NCI-H446 treated with DMSO at 0.1 percent for 48 hours (cell line): ENCODE data around the gene CEP128.

ENCODE experiments used
- DNase-seq: peaks from one replicate; lab custom pipeline; 2025; lab: John Stamatoyannopoulos, UW

The CEP128 gene

DNA sequence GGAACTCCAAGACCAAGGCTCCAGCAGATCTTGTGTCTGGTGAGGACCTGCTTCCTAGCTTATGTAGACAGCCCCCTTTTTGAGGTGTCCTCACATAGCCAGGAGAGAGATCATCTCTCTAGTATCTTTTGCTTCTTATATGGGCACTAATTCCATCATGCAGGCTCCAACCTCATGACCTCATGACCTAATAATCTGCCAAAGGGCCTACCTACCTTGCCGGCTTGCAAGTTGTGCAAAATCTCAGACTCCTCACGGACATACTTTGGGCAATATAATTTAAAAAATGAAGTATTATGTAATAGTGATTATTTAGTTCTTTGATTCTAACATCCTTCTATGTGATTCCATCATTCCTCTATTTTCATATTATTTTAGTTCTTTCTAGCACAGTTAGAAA lies 397.2 kb downstream of the CEP128 start:
- no peak for DNase-seq

DNA sequence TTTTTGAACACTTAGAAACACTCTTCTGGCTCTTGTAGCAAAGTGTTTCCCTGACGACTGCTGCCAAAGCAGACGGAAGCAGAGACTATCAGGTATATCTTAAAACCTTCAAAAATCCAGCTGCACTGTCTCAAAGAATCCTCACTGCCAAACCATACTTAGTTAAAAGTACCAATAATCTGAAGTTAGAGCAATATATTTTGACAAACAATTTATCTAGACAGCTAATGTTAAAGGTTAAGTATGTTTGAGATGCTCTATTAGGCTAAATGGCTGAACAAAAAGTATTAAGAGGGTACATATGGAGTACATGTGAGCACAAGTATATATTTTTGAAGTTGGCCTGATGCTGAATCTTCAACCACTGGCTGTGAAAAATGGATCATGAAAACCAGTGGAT lies 398.3 kb downstream of the CEP128 start:
- no peak for DNase-seq

DNA sequence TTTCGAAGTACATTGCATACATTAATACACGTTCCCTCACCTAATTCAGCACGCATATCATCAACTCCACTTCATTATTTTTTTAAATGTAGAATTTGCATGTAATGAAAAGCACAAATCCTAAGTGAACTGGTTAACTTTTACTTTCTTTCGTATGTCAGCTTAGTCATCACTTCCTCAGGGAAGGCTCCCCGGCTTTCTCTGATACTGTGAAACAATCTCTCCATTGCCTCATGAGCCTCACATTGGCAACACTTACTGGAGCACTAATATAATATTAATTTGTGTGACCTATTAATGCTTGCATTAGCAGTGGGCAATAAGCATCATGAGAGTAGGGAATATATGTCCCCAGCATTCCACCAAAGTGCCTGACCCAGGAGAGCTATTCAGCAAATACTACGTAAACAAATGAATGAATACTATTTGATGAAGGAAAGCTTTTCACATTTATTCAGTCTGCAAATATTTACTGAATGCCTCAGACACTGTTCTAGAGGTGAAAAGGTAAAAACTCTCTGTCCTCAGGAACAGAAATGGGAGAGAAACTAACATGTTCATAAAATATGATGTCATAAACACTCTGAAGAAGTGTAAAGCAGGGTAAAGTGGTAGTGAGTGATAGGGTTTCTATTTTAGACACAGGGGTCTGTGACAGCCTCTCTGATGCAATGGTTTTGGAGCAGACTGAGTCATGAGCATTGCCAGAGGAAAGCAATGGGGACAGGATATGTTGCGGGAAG lies 402.7 kb downstream of the CEP128 start:
- DNase-seq: no peak

DNA sequence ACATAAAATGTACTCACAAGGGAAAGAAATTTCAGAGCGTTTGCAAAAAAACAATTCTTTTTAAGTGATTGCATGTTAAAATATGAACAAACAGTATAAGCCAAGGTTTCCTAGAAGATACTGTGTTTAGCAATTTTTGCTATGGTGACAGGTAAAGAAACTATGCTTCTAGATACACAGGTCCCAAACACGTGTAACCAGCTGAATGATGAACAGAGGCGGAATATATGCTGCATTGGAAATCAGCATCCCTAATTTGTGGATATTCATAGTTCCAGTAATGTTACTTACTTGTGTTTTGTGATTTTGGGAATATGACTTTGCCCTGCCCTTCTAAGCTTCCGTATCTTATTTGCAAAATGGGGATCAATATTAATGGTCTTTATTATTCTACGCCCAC lies 403.9 kb downstream of the CEP128 start:
- no peak for DNase-seq

DNA sequence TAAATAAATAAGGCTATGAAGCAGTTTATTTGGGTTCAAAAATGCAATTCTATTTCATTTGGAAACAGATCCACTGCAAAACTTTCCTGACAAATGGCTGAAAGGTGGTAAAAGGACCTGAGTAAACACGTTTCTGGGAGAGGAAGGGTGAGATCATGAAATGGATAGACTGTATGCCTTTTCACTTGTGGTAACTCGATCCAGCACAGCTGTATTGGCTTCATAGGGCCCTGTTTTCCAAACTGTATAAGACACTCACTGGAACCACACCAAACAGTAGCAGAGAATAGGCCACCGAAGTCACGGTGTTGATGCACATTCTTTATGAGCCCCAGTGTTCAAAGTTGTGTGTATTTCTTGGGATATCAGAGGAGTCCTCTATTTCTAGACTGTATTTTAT lies 405.1 kb downstream of the CEP128 start:
- no peak for DNase-seq

DNA sequence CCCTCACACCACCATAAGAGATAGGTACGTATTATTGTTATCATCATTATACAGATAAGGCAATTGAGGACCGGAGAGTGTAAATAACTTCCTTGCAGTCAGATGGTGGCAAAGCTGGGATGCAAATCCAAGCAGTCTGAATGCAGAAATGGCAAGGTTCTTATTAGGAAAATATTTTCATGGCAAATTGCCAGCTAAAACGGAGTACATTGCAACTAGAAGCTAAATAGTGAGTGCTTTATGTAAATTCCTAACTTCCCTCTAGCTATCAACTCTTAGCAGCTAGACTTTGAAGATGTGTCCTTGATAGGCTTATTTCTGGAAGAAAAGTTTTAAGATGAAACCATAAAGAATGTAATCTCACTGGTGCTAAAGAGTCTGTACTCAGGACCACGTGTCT lies 406.4 kb downstream of the CEP128 start:
- DNase-seq: no peak

DNA sequence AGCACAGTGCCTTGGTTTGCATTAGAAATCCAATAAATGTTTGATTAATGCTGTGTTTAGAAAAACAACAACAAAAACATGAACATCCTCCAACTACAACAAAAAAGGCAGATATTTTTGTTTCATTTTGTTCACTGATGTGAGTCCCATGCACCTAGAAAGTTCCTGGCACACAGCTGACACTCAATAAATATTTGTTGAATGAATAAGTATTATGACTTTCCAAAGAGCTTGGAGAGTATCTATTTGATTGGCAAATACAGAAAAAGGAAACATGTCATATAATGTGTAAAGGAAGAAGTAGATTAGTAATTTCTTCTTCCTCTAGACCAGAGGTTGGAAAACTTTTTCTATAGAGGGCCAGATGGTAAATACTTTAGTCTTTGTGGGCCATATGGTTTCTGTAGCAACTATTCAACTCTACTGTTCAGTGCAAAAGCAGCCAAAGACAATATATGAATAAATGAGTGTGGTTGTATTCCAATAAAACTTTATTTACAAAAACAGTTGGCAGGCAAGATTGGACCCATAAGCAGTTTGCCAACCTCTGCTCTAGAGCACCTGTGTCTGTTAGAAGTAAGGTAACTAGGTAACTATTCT lies 417.9 kb downstream of the CEP128 start:
- DNase-seq: peak; percentile 53

DNA sequence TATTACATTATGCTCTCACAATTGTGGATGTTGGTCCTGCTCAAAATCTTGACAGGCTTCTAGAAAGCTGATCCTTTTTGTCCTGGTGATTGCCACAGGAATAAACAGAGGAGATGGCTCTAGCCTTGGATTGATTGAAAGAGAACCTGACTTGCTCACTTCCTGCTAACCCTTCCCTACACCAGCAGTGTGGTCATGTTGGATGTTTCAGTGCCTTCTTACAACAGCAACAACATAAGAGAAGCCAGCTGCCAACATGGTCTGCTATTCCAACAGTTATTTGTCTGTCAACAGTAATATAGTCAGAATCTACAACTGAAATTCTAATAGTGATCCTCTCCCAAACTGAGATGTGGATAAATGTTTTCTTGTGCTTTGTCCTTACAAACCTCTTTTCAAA lies 418.6 kb downstream of the CEP128 start:
- DNase-seq: no peak

DNA sequence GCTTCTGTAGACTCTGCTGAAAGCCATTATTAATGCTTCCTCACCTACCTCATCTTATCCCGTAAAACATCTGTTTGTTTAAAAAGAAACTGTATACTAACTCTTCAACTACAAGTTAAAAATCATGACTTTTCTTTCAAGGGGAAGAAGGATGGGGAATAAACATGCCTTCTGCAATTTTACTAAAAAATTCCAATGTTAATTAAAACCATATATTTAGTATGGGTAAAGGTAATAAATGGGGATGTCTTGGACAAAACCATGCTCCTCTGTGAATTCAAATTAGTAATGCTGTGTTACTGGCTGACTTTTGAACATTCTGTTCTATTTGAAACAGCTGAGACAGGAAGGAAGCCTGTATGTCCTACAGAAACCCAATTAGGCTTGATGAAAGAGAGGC lies 419.1 kb downstream of the CEP128 start:
- DNase-seq: no peak

DNA sequence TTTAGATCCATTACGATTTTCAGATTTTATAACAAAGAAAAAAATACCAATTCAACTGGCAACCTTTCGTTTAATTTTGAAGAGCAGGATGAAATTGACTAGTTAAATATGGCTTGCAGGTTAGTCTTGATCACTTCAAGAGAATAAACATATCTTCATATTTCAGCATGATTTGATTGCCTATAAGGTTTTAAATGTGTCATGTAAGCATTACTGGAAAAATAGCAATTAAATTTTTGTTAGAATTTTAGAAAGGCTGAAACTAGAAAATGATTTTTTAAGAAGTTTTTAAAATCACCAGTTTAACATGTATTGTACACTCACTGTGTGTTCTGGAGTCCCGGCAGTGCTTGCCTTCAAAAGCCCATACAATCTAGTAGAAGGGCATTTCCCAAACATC lies 420.1 kb downstream of the CEP128 start:
- no peak for DNase-seq

DNA sequence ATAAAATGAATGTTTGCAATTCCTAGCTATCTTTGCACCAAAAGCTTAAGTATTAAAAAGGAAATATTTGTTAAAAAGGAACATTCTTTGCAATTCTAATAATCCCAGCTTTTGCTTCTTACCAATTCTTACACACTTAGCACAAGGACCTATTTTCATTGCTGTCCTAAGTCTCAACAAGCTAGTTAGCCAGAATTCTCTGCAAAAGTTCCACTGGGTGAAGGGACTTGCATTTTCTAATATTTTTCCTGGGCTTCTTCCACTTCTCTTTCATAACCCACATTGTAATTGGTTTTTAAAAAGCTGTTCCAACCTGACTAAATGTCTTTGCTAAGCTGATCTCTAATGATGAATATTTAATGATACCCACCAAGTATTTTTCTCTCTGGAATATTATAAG lies 422.5 kb downstream of the CEP128 start:
- DNase-seq: no peak

DNA sequence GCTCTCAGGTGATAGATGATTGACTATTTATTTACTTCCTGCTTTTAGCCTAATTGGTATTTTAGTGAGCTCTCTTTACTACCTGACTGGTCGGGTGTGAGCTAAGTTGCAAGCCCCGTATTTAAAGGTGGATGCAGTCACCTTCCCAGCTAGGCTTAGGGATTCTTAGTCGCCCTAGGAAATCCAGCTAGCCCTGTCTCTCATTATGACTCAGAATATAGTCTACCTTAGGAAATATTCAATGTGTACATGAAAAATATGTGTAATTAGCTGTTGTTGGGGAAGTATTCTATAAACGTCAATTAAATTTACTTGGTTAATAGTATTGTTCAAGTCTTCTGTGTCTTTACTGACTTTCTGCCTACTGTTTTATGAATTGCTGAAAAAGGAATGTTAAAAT lies 423.4 kb downstream of the CEP128 start:
- DNase-seq: no peak

DNA sequence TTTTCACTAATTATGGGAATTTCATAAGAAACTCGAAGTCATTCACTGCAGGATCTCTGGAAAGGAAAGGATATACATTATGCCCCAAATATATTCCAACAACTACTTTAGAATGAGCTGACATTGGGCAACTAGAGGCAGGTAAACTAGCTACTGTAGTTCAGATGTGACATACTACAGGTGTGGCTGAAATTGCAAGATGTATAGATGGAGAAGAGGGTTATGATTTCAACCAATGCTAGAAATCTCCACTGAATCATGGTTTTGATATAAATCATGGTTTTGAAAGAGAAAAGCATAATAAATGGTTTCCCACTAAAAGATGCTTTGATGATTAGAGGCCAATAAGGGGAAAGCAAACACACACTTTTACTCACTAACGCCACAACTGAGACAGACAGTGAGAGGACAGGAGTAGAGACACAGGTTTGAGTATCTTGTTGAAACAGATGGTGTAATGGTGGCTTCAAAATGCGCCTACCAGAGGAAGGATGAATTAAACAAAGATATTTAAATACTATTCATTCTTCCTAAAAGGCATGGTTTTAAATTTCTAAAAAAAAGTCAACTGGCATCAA lies 434.2 kb downstream of the CEP128 start:
- DNase-seq: no peak

DNA sequence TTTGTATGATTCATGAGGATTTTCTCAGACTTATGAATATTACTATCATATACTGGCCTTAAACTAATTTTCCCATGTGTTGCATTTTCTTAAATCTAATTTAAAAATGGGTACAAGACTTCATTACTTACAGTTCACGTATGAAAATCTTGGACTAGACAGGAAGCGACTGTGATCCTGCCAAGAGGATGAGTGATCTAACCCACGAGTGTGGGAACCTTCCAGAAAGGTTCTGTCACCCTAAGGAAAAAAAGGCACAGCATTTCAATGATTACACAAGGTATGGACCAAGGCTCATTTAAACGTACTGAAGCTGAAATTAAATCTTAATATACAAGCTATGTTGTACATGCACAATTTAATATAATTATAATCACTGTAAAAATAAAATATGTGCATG lies 436.8 kb downstream of the CEP128 start:
- no peak for DNase-seq

DNA sequence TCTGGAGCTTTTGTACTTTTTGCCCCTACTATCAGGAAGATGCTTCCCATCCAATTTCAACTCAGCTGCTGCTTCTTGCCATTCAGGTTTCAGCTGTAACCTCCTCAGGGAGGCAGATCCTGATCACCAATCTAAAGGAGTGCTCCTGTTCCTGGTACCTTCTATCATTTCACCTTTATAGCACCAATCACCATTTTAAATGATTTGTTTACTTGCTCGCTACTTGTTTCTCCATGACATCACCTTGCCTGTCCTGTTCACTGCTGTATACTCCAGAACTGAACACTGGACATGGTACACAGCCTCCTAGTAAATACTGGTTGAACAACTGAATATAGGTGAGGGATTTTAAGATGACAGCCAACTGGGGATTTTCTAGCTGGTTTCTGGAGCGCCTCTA lies 443.0 kb downstream of the CEP128 start:
- DNase-seq: no peak

DNA sequence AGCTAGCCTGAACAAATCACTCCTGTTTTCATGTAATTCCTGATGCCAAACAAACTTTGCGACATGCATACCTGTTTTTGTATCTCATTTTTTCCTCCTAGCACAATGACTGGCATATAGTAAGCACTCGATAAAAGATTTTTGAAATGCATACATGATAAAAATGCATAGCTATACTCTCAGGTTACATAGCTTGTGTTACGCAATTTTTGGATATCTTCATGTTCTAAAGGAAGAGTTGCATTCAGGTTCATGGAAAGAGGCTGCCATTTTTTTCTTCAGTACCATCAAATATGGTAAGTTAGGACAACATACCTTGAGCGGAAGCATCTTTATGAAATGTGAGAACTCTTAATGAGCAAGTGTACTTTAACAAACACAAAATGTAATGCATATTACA lies 445.4 kb downstream of the CEP128 start:
- DNase-seq: no peak

DNA sequence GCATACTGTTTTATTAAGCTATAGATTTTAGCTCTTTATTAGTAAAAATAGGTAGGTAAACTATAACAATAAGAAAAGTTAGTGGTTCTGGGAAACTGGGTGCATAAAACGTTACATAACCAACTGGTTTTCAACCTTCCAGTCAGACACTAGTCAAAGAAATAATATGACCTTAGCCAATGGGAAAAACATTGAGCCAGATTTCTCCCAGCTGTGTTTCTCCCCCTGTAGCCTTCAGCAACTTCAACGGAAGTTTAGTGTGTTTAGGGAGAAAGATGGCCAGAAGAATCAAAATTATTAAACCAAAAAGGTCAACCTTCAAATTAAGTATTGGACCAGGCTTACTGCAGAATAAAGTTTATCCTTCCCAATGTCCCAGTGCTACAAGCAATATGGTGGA lies 446.8 kb downstream of the CEP128 start:
- no peak for DNase-seq

DNA sequence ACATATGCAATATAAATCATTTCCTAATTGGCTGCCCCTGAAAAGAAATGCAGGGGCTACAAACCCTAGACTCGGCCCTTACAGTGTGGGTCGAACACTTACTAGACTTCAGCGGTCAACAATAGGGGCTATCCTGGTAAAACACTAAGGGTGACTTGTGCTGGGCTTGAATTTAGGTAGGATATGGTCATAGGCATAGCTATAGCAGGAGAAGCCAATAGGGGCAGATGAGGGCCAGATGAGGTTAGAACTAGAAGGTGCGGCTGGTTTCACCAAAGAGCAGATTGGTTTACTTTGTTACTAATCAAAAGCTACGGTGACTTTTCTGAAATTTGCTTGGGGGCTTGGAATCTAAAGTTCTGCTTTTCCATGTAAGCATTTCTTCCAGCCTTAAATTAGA lies 447.9 kb downstream of the CEP128 start:
- no peak for DNase-seq

DNA sequence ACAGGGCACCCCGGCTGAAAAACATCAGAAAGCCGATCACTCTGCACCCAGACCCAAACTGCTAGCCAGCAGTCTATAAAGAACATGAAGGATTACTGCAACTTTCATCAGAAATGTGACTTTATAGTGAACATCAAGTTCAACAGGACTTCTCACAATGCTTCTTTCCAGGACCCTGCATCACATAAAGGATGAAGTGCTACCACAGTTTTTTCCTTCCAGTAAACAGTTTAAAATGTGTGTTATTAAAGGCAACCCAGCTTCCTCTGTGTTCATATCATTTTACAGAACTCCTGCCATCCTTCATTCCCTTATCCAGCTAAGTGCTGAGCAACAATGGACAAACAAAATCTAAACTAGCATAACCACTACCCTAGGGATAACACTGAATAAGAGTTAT lies 449.9 kb downstream of the CEP128 start:
- no peak for DNase-seq

DNA sequence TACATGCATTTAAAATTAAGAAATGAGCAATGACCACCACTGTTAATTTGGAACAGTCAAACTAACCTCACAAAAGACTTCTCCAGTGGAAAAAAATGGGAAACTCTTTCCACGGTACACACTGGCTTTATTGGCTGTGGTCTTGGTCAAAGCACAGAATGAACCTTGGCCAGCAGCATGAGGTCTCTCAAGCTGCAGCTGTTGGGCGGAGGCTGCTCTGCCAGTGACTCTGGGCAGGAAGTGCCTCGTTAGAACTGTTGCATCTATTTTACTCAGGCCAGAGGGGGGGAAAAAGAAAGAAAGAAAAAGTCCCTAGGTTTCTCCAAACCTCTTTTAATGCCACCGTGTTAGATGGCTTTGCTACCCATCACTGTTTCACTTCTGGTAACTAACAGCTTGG lies 450.4 kb downstream of the CEP128 start:
- no peak for DNase-seq

DNA sequence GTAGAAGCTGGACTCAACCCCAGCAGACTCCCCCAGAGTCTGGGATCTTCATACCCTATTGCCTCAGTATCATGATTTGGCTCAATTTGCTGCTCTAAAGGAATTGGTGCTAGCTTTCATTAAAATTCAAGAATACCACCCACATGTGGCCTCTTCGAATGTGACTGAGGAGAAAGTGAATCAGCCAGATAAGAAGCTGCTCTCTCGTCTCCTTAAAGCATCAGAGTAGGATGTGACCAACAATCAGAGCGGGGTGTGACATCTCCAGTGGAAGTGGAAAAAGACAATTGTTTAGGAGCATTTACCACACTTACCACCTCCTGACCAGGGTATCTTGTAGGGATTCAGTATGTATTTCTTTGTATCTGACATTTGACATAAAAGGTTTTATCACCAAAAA lies 452.0 kb downstream of the CEP128 start:
- no peak for DNase-seq

DNA sequence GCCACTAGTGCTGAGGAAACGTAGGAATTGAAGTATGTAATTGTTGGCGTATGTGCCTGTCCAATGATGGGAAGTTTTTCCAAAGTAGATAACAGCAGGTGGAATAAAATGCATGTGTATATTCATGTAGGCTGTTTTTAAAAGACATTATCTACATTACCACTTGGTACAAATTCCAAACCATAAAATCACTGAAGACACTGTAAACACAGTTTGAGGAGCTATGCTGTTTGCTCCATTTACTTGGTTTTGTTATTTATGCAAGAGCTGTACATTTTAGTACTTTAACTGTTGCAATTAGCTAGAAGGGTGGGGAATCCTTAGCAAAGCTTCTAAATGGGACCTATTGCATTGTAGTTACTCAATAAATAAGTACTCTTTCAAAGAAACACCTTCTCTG lies 455.8 kb downstream of the CEP128 start:
- no peak for DNase-seq

DNA sequence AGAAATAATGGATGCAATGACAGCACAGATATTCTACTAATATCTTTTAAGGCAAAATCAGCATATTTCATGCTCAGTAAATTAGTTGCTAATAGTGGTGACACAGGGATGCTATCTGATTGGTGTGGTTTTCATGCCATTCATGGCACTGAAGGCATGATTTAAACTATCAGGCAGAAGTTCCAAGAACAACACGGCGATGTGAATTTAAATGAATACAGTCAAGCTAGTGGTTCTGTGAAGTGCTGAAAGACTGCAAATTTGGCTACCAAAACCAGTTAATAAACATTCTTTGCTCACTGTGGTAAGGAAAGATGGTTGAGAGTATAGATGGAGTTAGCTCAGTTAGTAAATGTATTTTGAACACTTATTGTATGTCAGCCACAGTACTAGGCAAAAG lies 458.2 kb downstream of the CEP128 start:
- no peak for DNase-seq
